ENCODE results near the gene CREB5.

GRCh38 chr7:28550580-28551186 is 138.4 kb downstream of the CREB5 start:
- TF ChIP-seq CTCF (IDR thresholded peaks at IDR 0.05): no peak
- no peak for TF ChIP-seq POLR2AphosphoS5 (IDR thresholded peaks at IDR 0.05)
- TF ChIP-seq EP300 (IDR thresholded peaks at IDR 0.05): no peak
- no peak for TF ChIP-seq POLR2A (IDR thresholded peaks at IDR 0.05)
